ENCODE results near the gene CLEC18C.
"Not testable (repeated sequence)": the region's sequence is repeated elsewhere in the genome, so short reads cannot be mapped to it uniquely, and the experiment has no call there.

DNA sequence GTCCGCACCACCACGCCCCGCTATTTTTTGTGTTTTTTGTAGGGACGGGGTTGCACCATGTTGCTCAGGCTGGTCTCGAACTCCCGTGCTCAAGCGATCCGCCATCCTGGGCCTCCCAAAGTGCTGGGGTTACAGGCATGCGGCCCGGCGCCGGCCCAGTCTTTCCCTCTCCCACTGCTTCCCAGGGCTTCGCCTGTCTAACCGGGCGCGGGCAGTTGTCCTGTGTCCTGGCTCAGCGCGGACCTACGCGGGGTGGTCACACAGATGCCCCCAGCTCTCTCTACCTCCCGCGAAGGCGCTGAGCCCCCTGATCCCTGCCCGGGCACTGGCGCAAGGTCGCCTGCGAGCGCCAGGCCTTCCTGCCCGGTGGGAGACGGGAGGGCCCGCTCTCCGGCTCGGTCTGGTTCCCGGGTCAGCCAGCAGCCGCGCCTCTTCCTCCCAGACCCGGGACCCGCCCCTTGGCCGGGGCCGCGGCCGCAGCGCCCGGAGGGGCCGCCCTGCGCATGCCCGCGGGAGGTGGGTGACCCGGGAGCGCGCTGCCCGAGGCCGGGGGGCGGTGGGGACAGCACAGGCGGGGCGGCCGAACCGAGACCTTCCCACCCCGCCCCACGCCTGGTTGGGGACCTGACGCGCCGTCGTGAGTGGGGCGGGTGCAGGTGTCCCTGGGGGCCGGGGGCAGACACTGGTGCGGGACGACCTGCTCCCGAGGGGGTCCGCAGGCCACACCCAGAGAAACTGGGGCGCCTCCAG, 14.4 kb downstream of the CLEC18C start:
- TF ChIP-seq EZH2 (IDR thresholded peaks at IDR 0.05; ENCODE audit: low read length, missing control alignments), result not testable (repeated sequence)
- TF ChIP-seq, protein P1, sequence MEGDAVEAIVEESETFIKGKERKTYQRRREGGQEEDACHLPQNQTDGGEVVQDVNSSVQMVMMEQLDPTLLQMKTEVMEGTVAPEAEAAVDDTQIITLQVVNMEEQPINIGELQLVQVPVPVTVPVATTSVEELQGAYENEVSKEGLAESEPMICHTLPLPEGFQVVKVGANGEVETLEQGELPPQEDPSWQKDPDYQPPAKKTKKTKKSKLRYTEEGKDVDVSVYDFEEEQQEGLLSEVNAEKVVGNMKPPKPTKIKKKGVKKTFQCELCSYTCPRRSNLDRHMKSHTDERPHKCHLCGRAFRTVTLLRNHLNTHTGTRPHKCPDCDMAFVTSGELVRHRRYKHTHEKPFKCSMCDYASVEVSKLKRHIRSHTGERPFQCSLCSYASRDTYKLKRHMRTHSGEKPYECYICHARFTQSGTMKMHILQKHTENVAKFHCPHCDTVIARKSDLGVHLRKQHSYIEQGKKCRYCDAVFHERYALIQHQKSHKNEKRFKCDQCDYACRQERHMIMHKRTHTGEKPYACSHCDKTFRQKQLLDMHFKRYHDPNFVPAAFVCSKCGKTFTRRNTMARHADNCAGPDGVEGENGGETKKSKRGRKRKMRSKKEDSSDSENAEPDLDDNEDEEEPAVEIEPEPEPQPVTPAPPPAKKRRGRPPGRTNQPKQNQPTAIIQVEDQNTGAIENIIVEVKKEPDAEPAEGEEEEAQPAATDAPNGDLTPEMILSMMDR (conservative IDR thresholded peaks at IDR 0.05 in 1 of 2, IDR thresholded peaks at IDR 0.05 in 1 of 2; ENCODE audit: low read depth in 1 of 2, low read length in 2 of 2), result not testable (repeated sequence)

Data from fibroblast of lung (primary cell).